RWPE1 (cell line): ENCODE results near the gene ULBP2.
"Not testable (repeated sequence)": the region's sequence is repeated elsewhere in the genome, so short reads cannot be mapped to it uniquely, and the experiment has no call there.

Experiments used
- CTCF ChIA-PET: fragments of 350-600 bp; sonication (Branson Sonifier 250); formaldehyde crosslinking; extraction: SDS; loops from one replicate; lab custom pipeline; 2021; lab: Yijun Ruan, JAX
- POLR2A ChIA-PET: fragments of 400-600 bp; formaldehyde crosslinking; extraction: SDS; loops from one replicate; lab custom pipeline; 2020; ENCODE audit warnings: antibody characterized with exemption; ENCODE audit not compliant: low non-redundant PET; lab: Yijun Ruan, JAX
- DNase-seq: peaks from one replicate; pipeline ENCODE4 v3.0.0; 2012; ENCODE audit warnings: low spot score
- H3K27ac ChIP-seq: fragments of 450-650 bp; 2 replicates; pipeline ENCODE4 v1.5.1; 2017
- CTCF ChIP-seq: fragments of 450-650 bp; conservative IDR thresholded peaks from 2 replicates; pipeline ENCODE4 v1.5.1; 2017; ENCODE audit warnings: low read depth, mild to moderate bottlenecking

ULBP2 gene

GRCh38 chr6:149934249-149935156 is 7.3 kb upstream of the ULBP2 start:
- CTCF ChIA-PET = interaction anchor here (0.6 to 1.5 kb wide), 3 partner anchors 102 to 1161 kb away, joined by 3 to 5 read pairs (median 3); no protein-coding TSS in a partner anchor

DNA sequence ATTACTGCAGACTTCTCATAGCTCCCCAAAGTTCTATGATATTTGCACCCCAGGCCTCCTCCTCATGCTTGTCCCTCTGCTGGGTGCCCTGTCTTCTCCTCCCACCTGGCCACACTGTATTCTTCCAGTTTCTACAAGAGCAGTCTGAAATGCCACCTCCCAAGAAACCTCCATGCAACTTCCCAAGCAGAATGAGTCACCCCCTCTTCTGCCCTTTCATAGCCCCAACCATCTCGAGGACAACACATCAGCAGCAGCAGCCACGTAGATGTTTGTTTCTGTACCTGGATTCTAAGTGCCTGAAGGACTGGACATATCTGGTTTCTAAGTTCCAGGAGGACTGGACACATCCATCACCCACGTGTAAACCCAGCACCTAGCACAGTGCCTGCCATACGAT is 6.6 kb upstream of the ULBP2 start:
- no peak for DNase-seq
- no peak for TF ChIP-seq CTCF
- ChIA-PET POLR2A (no interaction called here), CTCF (interaction anchor here (0.6 to 1.5 kb wide), 3 partner anchors 103 to 1161 kb away, joined by 3 to 5 read pairs (median 3); no protein-coding TSS in a partner anchor)
- H3K27ac ChIP-seq = no peak overlapping the region

More at GRCh38 chr6:149934249-149935156, 7.3 kb upstream of the ULBP2 start:
- POLR2A ChIA-PET = no interaction called here
- TF ChIP-seq CTCF = peak; percentile 84
- no peak overlapping the region for H3K27ac ChIP-seq
- DNase-seq = no peak

GRCh38 chr6:149935668-149936067 is 6.1 kb upstream of the ULBP2 start:
- POLR2A ChIA-PET = no interaction called here
- no peak for DNase-seq
- CTCF ChIA-PET = interaction anchor here (0.6 to 1.5 kb wide), 3 partner anchors 102 to 1160 kb away, joined by 3 to 5 read pairs (median 3); no protein-coding TSS in a partner anchor
- no peak overlapping the region for H3K27ac ChIP-seq
- TF ChIP-seq CTCF = no peak

DNA sequence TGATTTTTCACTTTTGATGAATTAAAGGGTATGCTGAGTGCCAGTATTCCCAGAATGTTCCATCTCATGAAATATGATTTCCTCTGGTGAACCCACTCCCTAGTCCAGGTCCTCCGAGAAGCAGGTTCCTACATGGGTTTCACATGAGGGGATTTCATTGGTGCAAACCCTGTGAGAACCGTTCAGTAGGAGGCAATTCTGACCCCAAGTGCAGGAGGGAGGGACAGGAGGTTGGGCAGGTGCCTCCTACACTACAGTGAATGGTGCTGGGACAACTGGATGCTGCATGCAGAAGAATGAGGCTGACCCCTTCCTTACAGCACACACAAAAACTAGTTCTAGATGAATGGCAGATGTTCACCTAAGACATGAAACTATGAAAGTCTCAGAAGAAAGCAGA is 5.1 kb upstream of the ULBP2 start:
- ChIA-PET POLR2A (no interaction called here), CTCF (interaction anchor here (0.7 kb wide), 1 partner anchor 468 kb away, joined by 4 read pairs; no protein-coding TSS in a partner anchor)
- no peak for DNase-seq
- H3K27ac ChIP-seq = no peak overlapping the region
- TF ChIP-seq CTCF = no peak

DNA sequence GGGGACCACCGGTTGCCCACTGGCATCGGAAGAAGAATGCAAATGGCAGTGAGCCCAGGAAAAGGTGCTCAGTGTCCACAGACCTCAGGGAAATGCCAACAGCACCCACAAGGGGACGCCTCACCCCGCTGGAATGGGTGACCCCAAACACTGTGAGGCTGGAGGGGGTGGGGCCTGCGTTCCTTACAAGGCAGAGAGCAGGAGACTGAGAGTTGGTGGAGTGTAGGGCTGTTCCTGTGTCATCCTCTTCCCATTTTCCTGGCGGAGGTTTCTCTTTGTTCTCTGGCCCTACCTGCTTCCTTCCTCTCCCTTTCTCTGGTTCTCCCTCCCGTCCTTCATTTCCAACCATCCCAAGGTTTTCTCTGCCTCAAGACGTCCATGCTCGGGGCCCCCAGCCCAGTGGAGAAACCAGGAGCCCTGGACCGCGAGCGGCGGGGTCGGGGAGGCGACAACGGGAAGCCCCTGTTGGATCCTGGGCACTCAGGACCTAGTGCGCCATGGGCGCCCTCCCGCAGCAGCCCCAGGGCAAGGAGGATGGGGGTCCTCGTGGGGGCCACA is 3.7 kb upstream of the ULBP2 start:
- DNase-seq, POLR2A ChIA-PET, CTCF ChIA-PET: not testable (repeated sequence)
- peak overlapping the region; percentile 30; the same call in 1 of the 2 replicates for H3K27ac ChIP-seq
- TF ChIP-seq CTCF = peak; percentile 68

- peak overlapping the region; percentile 30; the same call in 1 of the 2 replicates for H3K27ac ChIP-seq
- POLR2A ChIA-PET = no interaction called here
- DNase-seq = no peak
- no peak for TF ChIP-seq CTCF
- CTCF ChIA-PET = interaction anchor here (0.7 kb wide), 1 partner anchor 381 kb away, joined by 4 read pairs; no protein-coding TSS in a partner anchor
These were observed 3.1 kb upstream of the ULBP2 start for GRCh38 chr6:149938571-149939355.
